A549 (cell line): ENCODE measurements around the gene LHX4. TPM values are rescaled to one million over a fixed set of nuclear protein-coding genes. Genes with fewer than 3 reads are reported as not detected.
A peak's percentile ranks its signal among the peaks of the same experiment; 100 is the strongest.

ENCODE experiments used
- ATAC-seq, 2 experiments: fragments of 200-7000 bp in 1 of 2; fragments of >200 bp in 1 of 2; cut with Nextera tagmentation in 1 of 2; cut with Tn5 transposase in 1 of 2; 3 replicates each; pipeline versions ENCODE4 v1.8.0 to v1.9.1; 2018 to 2020; ENCODE audit warnings: mild to moderate bottlenecking in 1 of 2, moderate library complexity in 1 of 2
- CTCF ChIA-PET: fragments of 300-600 bp; sonication (Branson Sonifier 250); formaldehyde crosslinking; extraction: SDS; loops from one replicate; lab custom pipeline; 2021; ENCODE audit warnings: antibody characterized with exemption, inconsistent platforms; lab: Yijun Ruan, JAX
- POLR2A ChIA-PET: fragments of 350-600 bp; formaldehyde crosslinking; extraction: SDS; loops from one replicate; lab custom pipeline; 2021; ENCODE audit warnings: antibody characterized with exemption, inconsistent platforms; lab: Yijun Ruan, JAX
- DNase-seq, 2 experiments: peaks; one replicate each; pipeline versions ENCODE4 v3.0.0 to v3.0.0-alpha.2; 2011 to 2016; ENCODE audit warnings: low read depth in 1 of 2, low spot score in 1 of 2
- FAIRE-seq: peaks from 2 replicates; lab custom pipeline; 2011; peaks lifted over from hg19 to GRCh38; lab: Jason Lieb, UNC
- H3K27ac ChIP-seq, 2 experiments: fragments of >200 bp; sonication (Bioruptor Twin); formaldehyde crosslinking; 3 replicates each; pipeline ENCODE4 v1.5.1; 2016 to 2017
- H3K4me1 ChIP-seq: fragments of >200 bp; sonication (Bioruptor Twin); formaldehyde crosslinking; 3 replicates; pipeline ENCODE4 v1.6.1; 2016
- H3K4me2 ChIP-seq: fragments of >200 bp; sonication (Bioruptor Twin); formaldehyde crosslinking; 3 replicates; pipeline ENCODE4 v1.6.1; 2016
- H3K4me3 ChIP-seq: fragments of >200 bp; sonication (Bioruptor Twin); formaldehyde crosslinking; 3 replicates; pipeline ENCODE4 v1.5.1; 2016
- H3K9me3 ChIP-seq: fragments of >200 bp; sonication (Bioruptor Twin); formaldehyde crosslinking; 3 replicates; pipeline ENCODE4 v1.6.1; 2016
- ATOH8 ChIP-seq: fragments of 250-450 bp; sonication (Bioruptor Pico); IDR thresholded peaks from 2 replicates; pipeline ENCODE4 v1.5.0; 2020; ENCODE audit warnings: low read depth, mild to moderate bottlenecking, moderate library complexity
- CHD2 ChIP-seq: fragments of 150-350 bp; IDR thresholded peaks from 2 replicates; pipeline ENCODE4 v1.6.1; 2014; ENCODE audit warnings: low read length; ENCODE audit not compliant: partially characterized antibody
- CHD4 ChIP-seq: fragments of 200-600 bp; sonication (generic); IDR thresholded peaks from 2 replicates; pipeline ENCODE4 v1.6.1; 2016; ENCODE audit warnings: antibody characterized with exemption, mild to moderate bottlenecking, borderline replicate concordance
- EHF ChIP-seq: fragments of 250-450 bp; sonication (Bioruptor Pico); IDR thresholded peaks from 2 replicates; pipeline ENCODE4 v1.5.0; 2020; ENCODE audit warnings: mild to moderate bottlenecking
- HDAC2 ChIP-seq: fragments of 200-600 bp; sonication (generic); IDR thresholded peaks from 2 replicates; pipeline ENCODE4 v1.6.1; 2016
- HEYL ChIP-seq: fragments of 250-450 bp; sonication (Bioruptor Pico); IDR thresholded peaks from 2 replicates; pipeline ENCODE4 v1.8.0; 2021; ENCODE audit warnings: mild to moderate bottlenecking, moderate library complexity
- KDM1A ChIP-seq: fragments of 200-600 bp; sonication (generic); IDR thresholded peaks from 2 replicates; pipeline ENCODE4 v1.6.1; 2016; ENCODE audit warnings: low read depth, mild to moderate bottlenecking
- PHF8 ChIP-seq: fragments of 200-600 bp; sonication (generic); IDR thresholded peaks from 2 replicates; pipeline ENCODE4 v1.6.1; 2016; ENCODE audit warnings: low read depth, mild to moderate bottlenecking, antibody characterized with exemption, moderate library complexity, borderline replicate concordance
- REST ChIP-seq: fragments of 200-600 bp; sonication (generic); IDR thresholded peaks from 2 replicates; pipeline ENCODE4 v1.6.1; 2016; ENCODE audit warnings: antibody characterized with exemption, mild to moderate bottlenecking, moderate library complexity
- RFX5 ChIP-seq: fragments of 450-650 bp; IDR thresholded peaks from 2 replicates; pipeline ENCODE4 v1.7.1; 2014; ENCODE audit warnings: antibody characterized with exemption, mild to moderate bottlenecking, moderate library complexity
- SREBF2 ChIP-seq: fragments of 450-650 bp; IDR thresholded peaks from 2 replicates; pipeline ENCODE4 v1.6.1; 2014; ENCODE audit warnings: mild to moderate bottlenecking, moderate library complexity
- ZC3H11A ChIP-seq: fragments of 450-650 bp; IDR thresholded peaks from 2 replicates; pipeline ENCODE4 v1.6.1; 2014; ENCODE audit warnings: antibody characterized with exemption, mild to moderate bottlenecking
- WGBS: methylation state at CpG from one replicate; pipeline ENCODE4 v1.1.6; 2017; ENCODE audit errors: missing lambda C conversion rate; 5-methylcytosine and 5-hydroxymethylcytosine counted together
- polyA plus RNA-seq, 4 experiments: library from polyadenylated mRNA; depleted of rRNA in 3 of 4; stranded (reverse); fragments of >200 nt; fragmentation: RNase III in 1 of 4; extraction: RNeasy Plus Mini Kit Qiagen cat#74134 plus additional on column Dnase treatment in 1 of 4; gene quantifications; 2 replicates in 3 of 4; 3 replicates in 1 of 4; pipeline ENCODE4 v1.2.3, GENCODE V29; 2011 to 2017

The LHX4 gene
- polyA plus RNA-seq, 2 of the 4 experiments (the other 2 are of a cell fraction), result 0.62 to 0.80 TPM

GRCh38 chr1:180241716-180242544, 11.9 kb downstream of the LHX4 start:
- no peak overlapping the region for H3K4me2 ChIP-seq
- POLR2A ChIA-PET, result no interaction called here
- CTCF ChIA-PET, result interaction anchor here (0.6 to 2.2 kb wide), 6 partner anchors 10 to 54 kb away, joined by 3 to 7 read pairs (median 4); no protein-coding TSS in a partner anchor
- DNase-seq (no peak), ATAC-seq (peak in 1 of 2 experiments; percentile 31; a peak in 2 of 6 replicates), FAIRE-seq (no peak)
- 72% methylated on average over 8 of the region's 8 CpGs for WGBS
- peaks cover 9% of the 10 kb centered on the region; the same call in 2 of the 3 replicates for H3K4me1 ChIP-seq
- H3K27ac ChIP-seq, result no peak overlapping the region
- H3K9me3 ChIP-seq, result no peaks in the 10 kb centered on the region
- H3K4me3 ChIP-seq, result no peak overlapping the region
- TF ChIP-seq HEYL (CRISPR knock-in tag) (no peak), HDAC2 (no peak), REST (peak; percentile 79), ZC3H11A (no peak)

GRCh38 chr1:180243517-180244221, 13.6 kb downstream of the LHX4 start:
- FAIRE-seq (no peak), DNase-seq (peak; percentile 36 to 38), ATAC-seq (peak in 1 of 2 experiments; percentile 71; a peak in 4 of 6 replicates)
- CTCF ChIA-PET, result interaction anchor here (0.9 to 1.9 kb wide), 5 partner anchors 9 to 234 kb away, joined by 3 to 15 read pairs (median 4); no protein-coding TSS in a partner anchor
- H3K27ac ChIP-seq, result no peak overlapping the region
- H3K4me1 ChIP-seq, result peaks cover 13% of the 10 kb centered on the region; the same call in 2 of the 3 replicates
- TF ChIP-seq ATOH8, result no peak
- no peak for TF ChIP-seq RFX5
- TF ChIP-seq KDM1A, result no peak
- TF ChIP-seq HEYL (CRISPR knock-in tag), result no peak
- no peak for TF ChIP-seq SREBF2
- TF ChIP-seq REST, result no peak
- no peak for TF ChIP-seq PHF8
- no peak for TF ChIP-seq CHD2
- TF ChIP-seq EHF (CRISPR knock-in tag), result no peak
- TF ChIP-seq CHD4, result no peak
- 77% methylated on average over 11 of the region's 11 CpGs for WGBS
- H3K9me3 ChIP-seq, result no peaks in the 10 kb centered on the region
- no peak overlapping the region for H3K4me3 ChIP-seq
- H3K4me2 ChIP-seq, result no peak overlapping the region
- POLR2A ChIA-PET, result no interaction called here
